OCI-LY3 (cell line): ENCODE data around the gene FGGY.

ENCODE experiments used
- EZH2phosphoT487 ChIP-seq: fragments of 200-600 bp; shearing (Covaris generic); IDR thresholded peaks from 2 replicates; pipeline ENCODE4 v1.6.1; 2018; ENCODE audit warnings: antibody characterized with exemption, mixed run types, low read depth
- TF ChIP-seq, protein P1 (sequence below): fragments of 200-600, 300-600 bp; sonication (generic); IDR thresholded peaks from 2 replicates; pipeline ENCODE4 v1.5.1; 2014; ENCODE audit warnings: antibody characterized with exemption, low read length, low read depth

DNA sequence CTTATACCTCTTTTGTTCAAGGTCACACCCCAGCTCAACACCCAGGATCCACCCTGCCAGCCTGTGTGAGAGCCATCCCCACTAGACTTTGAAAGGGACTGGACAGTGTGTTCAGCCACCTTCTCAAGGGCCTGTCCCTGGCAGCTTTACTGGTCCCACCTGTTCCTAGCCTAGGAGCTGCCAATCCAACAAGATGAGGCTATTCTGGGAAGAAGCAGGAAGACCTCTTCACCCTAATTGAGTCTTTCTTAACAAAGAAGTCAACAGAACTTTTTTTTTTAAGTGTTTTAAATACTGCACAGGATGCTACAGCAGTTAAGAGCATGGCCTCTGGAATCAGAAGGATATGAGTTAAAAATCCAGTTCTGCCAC, 422.1 kb downstream of the FGGY start:
- TF ChIP-seq, protein P1, sequence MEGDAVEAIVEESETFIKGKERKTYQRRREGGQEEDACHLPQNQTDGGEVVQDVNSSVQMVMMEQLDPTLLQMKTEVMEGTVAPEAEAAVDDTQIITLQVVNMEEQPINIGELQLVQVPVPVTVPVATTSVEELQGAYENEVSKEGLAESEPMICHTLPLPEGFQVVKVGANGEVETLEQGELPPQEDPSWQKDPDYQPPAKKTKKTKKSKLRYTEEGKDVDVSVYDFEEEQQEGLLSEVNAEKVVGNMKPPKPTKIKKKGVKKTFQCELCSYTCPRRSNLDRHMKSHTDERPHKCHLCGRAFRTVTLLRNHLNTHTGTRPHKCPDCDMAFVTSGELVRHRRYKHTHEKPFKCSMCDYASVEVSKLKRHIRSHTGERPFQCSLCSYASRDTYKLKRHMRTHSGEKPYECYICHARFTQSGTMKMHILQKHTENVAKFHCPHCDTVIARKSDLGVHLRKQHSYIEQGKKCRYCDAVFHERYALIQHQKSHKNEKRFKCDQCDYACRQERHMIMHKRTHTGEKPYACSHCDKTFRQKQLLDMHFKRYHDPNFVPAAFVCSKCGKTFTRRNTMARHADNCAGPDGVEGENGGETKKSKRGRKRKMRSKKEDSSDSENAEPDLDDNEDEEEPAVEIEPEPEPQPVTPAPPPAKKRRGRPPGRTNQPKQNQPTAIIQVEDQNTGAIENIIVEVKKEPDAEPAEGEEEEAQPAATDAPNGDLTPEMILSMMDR, result no peak
- no peak for TF ChIP-seq EZH2phosphoT487
